GM21526 (cell line): Measurements from ENCODE around the gene XPR1.

Source experiments
- ATAC-seq: cut with Tn5 transposase; IDR thresholded peaks from one replicate; pipeline ENCODE4 v1.9.1; 2021; ENCODE audit warnings: moderate library complexity; ENCODE audit not compliant: unreplicated experiment, low FRiP score

Gene XPR1

GRCh38 chr1:180614730-180615129, 17.1 kb upstream of the XPR1 start:
- ATAC-seq, result no peak

- ATAC-seq, result no peak
Observed at GRCh38 chr1:180615493-180616290, 16.1 kb upstream of the XPR1 start.

- no peak for ATAC-seq
Observed at GRCh38 chr1:180616439-180616838, 15.4 kb upstream of the XPR1 start.

GRCh38 chr1:180617774-180618395, 13.9 kb upstream of the XPR1 start:
- ATAC-seq, result no peak

- ATAC-seq, result no peak
Observed at GRCh38 chr1:180620581-180620980, 11.2 kb upstream of the XPR1 start.

GRCh38 chr1:180622658-180623508, 8.9 kb upstream of the XPR1 start:
- no peak for ATAC-seq

GRCh38 chr1:180623579-180624347, 8.1 kb upstream of the XPR1 start:
- ATAC-seq, result no peak

- no peak for ATAC-seq
Observed at GRCh38 chr1:180626711-180627110, 5.1 kb upstream of the XPR1 start.

- no peak for ATAC-seq
Observed at GRCh38 chr1:180627411-180627810, 4.4 kb upstream of the XPR1 start.

- no peak for ATAC-seq
Observed at GRCh38 chr1:180628646-180629045, 3.2 kb upstream of the XPR1 start.

GRCh38 chr1:180630408-180631193, 1.2 kb upstream of the XPR1 start:
- no peak for ATAC-seq

GRCh38 chr1:180631194-180631765, 542 bp upstream of the XPR1 start:
- no peak for ATAC-seq

GRCh38 chr1:180632326-180633056, 669 bp downstream of the XPR1 start:
- ATAC-seq, result peak; percentile 35

GRCh38 chr1:180633057-180634056, 1.5 kb downstream of the XPR1 start:
- no peak for ATAC-seq

GRCh38 chr1:180636138-180636537, 4.3 kb downstream of the XPR1 start:
- no peak for ATAC-seq

GRCh38 chr1:180639871-180640270, 8.0 kb downstream of the XPR1 start:
- ATAC-seq, result no peak

- no peak for ATAC-seq
Observed at GRCh38 chr1:180640531-180640949, 8.7 kb downstream of the XPR1 start.

- no peak for ATAC-seq
Observed at GRCh38 chr1:180641662-180642061, 9.8 kb downstream of the XPR1 start.
